GM12873 (cell line): ENCODE results near the gene VCP.

ENCODE experiments used
- CTCF ChIP-seq: IDR thresholded peaks from 2 replicates; pipeline ENCODE4 v1.5.1; 2012; ENCODE audit warnings: low read depth, mild to moderate bottlenecking, moderate library complexity, low read length, control low read depth; ENCODE audit not compliant: insufficient read depth; ENCODE audit errors: missing control alignments

Gene VCP

DNA sequence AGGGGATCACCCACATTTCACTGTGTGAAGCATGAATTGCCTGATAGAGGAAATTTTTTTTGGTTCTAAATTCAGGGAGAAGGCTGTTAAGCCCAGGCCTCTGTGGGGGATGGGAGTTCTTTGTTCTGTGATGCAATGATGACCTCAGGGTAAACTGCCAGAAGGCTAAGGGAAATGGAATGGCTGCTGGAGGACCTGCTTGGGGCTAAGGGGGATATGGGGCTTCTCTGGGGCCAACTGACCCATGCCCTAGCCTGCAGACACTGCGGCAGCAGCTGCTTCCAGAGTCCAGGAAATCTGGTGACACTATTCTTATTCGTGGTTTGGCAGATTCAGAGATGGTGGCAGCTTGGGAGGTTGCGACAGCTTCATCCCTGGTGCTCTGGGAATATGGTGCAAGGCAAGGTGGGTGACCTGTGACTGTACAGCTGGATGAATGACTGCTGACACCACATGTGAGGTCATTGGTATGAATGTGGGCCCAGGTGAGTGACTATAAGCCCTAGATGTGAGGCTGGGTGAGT is 30.3 kb downstream of the VCP start:
- TF ChIP-seq CTCF: no peak

DNA sequence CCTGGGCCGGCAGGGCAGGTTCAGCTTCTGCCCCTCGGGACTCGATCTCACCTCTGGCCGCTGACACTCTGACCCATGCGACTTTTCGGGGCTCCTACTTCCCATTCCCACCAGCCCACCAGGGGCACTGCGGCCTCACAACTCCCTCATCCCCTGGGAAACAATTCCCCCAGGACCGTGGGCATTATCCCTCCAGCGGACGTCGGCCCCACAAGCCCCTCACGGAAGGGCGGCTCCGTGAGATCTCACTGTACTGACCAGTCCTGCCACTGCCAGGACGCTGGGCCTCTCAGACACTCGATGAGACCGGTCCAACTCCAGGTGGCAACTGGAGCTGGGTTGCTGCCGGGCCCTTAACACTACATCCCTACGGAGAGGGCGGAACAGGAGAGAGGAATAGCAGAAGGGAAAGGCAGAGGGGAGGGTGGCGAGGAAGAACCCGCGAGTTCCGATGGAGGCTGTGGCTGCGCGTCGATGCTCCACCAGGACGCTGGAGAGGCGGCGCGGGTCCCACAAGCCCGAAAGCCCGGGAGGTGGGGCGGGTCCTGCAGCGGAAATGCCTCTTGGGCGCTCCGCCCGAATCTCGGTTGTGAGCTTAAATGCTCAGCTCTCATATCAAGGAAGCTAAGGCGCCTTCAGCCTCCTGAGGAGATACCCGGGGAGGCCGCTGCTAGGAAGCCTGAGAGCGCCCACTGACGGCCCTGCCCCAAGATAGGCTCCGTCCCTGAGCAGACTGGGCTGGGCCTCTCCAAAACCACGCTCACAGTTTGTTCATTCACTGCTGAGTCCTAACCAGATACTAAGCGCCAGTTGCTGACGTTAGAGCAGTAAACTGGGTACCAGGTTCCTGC is 36.3 kb downstream of the VCP start:
- no peak for TF ChIP-seq CTCF

DNA sequence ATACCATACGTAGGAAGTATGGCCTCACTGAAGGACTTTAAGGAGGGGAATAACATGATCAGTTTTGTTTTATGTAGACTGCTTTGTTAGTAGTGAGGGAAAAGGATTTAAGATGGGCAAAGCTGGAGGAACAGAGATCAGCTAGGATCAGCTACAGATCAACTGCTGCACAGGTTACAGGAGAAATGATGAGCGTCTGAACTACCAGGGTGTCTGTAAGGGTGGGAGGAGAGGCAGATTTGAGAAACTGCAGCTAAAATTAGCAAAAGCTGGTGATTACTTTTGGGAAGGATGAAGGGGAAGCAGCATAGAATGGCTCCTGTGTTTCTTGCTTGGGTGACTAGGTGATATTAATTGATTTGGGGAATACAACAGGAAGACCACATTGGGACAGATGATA is 39.3 kb downstream of the VCP start:
- no peak for TF ChIP-seq CTCF

GRCh38 chr9:35029852-35030251 is 42.6 kb downstream of the VCP start:
- TF ChIP-seq CTCF: no peak

- TF ChIP-seq CTCF: no peak
Measured at GRCh38 chr9:35029241-35029640, 43.2 kb downstream of the VCP start.

GRCh38 chr9:35028341-35028740 is 44.1 kb downstream of the VCP start:
- no peak for TF ChIP-seq CTCF

DNA sequence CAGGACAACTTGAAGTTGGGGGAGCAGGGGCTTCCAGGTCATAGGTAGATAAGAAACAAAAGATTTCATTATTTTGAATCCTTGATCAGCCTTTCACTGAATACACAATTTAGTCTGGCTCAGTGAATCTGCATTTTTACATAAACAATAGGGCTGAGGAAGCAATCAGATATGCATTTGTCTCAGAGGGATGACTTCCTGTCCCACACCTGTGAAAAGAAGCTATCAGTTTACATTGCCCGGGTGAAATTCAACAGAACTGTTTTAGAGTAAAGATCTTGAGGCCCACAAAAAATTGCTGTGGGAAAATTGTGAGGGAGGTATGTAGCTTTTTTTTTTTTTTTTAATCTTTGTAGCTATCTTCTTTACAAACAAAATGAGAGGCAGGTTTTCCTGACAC is 44.6 kb downstream of the VCP start:
- TF ChIP-seq CTCF: no peak
